Tibial artery (tissue), 4 donors: ENCODE measurements around the gene SSU72.
"Not testable (repeated sequence)": the region's sequence is repeated elsewhere in the genome, so short reads cannot be mapped to it uniquely, and the experiment has no call there.

ENCODE experiments used
- DNase-seq, 2 donors: peaks; one replicate each; pipeline ENCODE4 v3.0.0-alpha.2; 2019
- H3K27ac ChIP-seq, 2 donors: fragments of 200-600 bp; sonication (generic) in 1 of 2; 1 replicate in 1 of 2; 2 replicates in 1 of 2; pipeline ENCODE4 v1.5.1; 2018 to 2019; ENCODE audit warnings: mild to moderate bottlenecking in 1 of 2
- H3K27me3 ChIP-seq, 2 donors: fragments of 200-600 bp; sonication (generic) in 1 of 2; one replicate each; pipeline versions ENCODE4 v1.5.1 to v1.6.0; 2016 to 2019
- H3K36me3 ChIP-seq, 3 donors: fragments of 200-600 bp; sonication (generic) in 2 of 3; one replicate each; pipeline ENCODE4 v1.5.1; 2016 to 2019; ENCODE audit warnings: mild to moderate bottlenecking in 2 of 3
- H3K4me1 ChIP-seq, 4 donors: fragments of 200-600 bp; sonication (generic) in 2 of 4; 1 replicate in 3 of 4; 2 replicates in 1 of 4; pipeline ENCODE4 v1.5.1; 2016 to 2019
- H3K4me3 ChIP-seq, 2 donors: fragments of 200-600 bp; sonication (generic) in 1 of 2; 1 replicate in 1 of 2; 2 replicates in 1 of 2; pipeline ENCODE4 v1.5.1; 2018 to 2019; ENCODE audit warnings: mild to moderate bottlenecking in 2 of 2
- H3K9me3 ChIP-seq, 3 donors: fragments of 200-600 bp; sonication (generic) in 1 of 3; one replicate each; pipeline ENCODE4 v1.5.1; 2016 to 2019
- CTCF ChIP-seq, 2 experiments: fragments of 200-600 bp in 1 of 2; fragments of 450-650 bp in 1 of 2; IDR thresholded peaks; one replicate each; pipeline ENCODE4 v1.5.1; 2017 to 2019; ENCODE audit warnings: antibody characterized with exemption in 2 of 2, mild to moderate bottlenecking in 1 of 2, moderate library complexity in 1 of 2
- intact Hi-C: fragments of 100-400 bp; cut with DNase I; formaldehyde crosslinking; loops from one replicate; pipeline ENCODE4 v1.15.0; 2023; ENCODE audit warnings: low total_unique reads

Gene SSU72

GRCh38 chr1:1523226-1523625, 51.4 kb downstream of the SSU72 start:
- H3K27ac ChIP-seq, intact Hi-C loops, H3K4me1 ChIP-seq, H3K9me3 ChIP-seq, DNase-seq, H3K4me3 ChIP-seq, H3K27me3 ChIP-seq: not testable (repeated sequence)
- peaks cover 19 to 85% (median 45%) of the 10 kb centered on the region in 3 donors for H3K36me3 ChIP-seq

GRCh38 chr1:1522536-1522935, 52.1 kb downstream of the SSU72 start:
- H3K27me3 ChIP-seq, intact Hi-C loops: not testable (repeated sequence)
- H3K36me3 ChIP-seq: peaks cover 13 to 85% (median 49%) of the 10 kb centered on the region in 3 donors

GRCh38 chr1:1521331-1521730, 53.3 kb downstream of the SSU72 start:
- intact Hi-C loops: no loop called here
- no peak for TF ChIP-seq CTCF (IDR thresholded peaks at IDR 0.05)
- Histone ChIP-seq H3K4me3 (no peak overlapping the region), H3K4me1 (no peaks in the 10 kb centered on the region), H3K36me3 (peaks cover 18 to 78% (median 48%) of the 10 kb centered on the region in 3 donors), H3K9me3 (no peaks in the 10 kb centered on the region), H3K27me3 (no peaks in the 10 kb centered on the region), H3K27ac (no peak overlapping the region)
- no peak for DNase-seq

More at GRCh38 chr1:1522536-1522935, 52.1 kb downstream of the SSU72 start:
- not testable (repeated sequence) for H3K27ac ChIP-seq, H3K4me3 ChIP-seq, H3K9me3 ChIP-seq, DNase-seq, H3K4me1 ChIP-seq

- H3K36me3 ChIP-seq: peaks cover 18 to 64% (median 48%) of the 10 kb centered on the region in 3 donors
- H3K4me3 ChIP-seq, H3K27ac ChIP-seq, H3K27me3 ChIP-seq, H3K4me1 ChIP-seq, intact Hi-C loops, DNase-seq, H3K9me3 ChIP-seq: not testable (repeated sequence)
Measured at GRCh38 chr1:1519805-1520505, 54.7 kb downstream of the SSU72 start.

GRCh38 chr1:1518621-1519007, 56.0 kb downstream of the SSU72 start:
- intact Hi-C loops, H3K27me3 ChIP-seq, H3K4me1 ChIP-seq, H3K27ac ChIP-seq, H3K4me3 ChIP-seq, DNase-seq, H3K9me3 ChIP-seq: not testable (repeated sequence)
- peaks cover 18 to 59% (median 46%) of the 10 kb centered on the region in 3 donors for H3K36me3 ChIP-seq

GRCh38 chr1:1517973-1518620, 56.6 kb downstream of the SSU72 start:
- intact Hi-C loops: no loop called here
- Histone ChIP-seq H3K27ac (no peak overlapping the region), H3K27me3 (no peaks in the 10 kb centered on the region), H3K4me1 (peaks cover 0 to 5% (median 1%) of the 10 kb centered on the region in 4 donors), H3K36me3 (peaks cover 18 to 53% (median 43%) of the 10 kb centered on the region in 3 donors), H3K4me3 (no peak overlapping the region), H3K9me3 (no peaks in the 10 kb centered on the region)
- DNase-seq: no peak
- TF ChIP-seq CTCF (IDR thresholded peaks at IDR 0.05): no peak

- H3K4me3 ChIP-seq, H3K4me1 ChIP-seq, H3K27ac ChIP-seq, H3K9me3 ChIP-seq, H3K27me3 ChIP-seq, DNase-seq, intact Hi-C loops: not testable (repeated sequence)
- H3K36me3 ChIP-seq: peaks cover 18 to 43% (median 36%) of the 10 kb centered on the region in 3 donors
Measured at GRCh38 chr1:1516923-1517322, 57.7 kb downstream of the SSU72 start.

GRCh38 chr1:1514376-1514775, 60.3 kb downstream of the SSU72 start:
- H3K9me3 ChIP-seq, DNase-seq, intact Hi-C loops, H3K27ac ChIP-seq, H3K27me3 ChIP-seq, H3K4me3 ChIP-seq: not testable (repeated sequence)
- peaks cover 0 to 15% (median 9%) of the 10 kb centered on the region in 4 donors for H3K4me1 ChIP-seq
- H3K36me3 ChIP-seq: peaks cover 7 to 20% (median 18%) of the 10 kb centered on the region in 3 donors

- DNase-seq, H3K27ac ChIP-seq, H3K4me3 ChIP-seq, H3K9me3 ChIP-seq, H3K27me3 ChIP-seq, intact Hi-C loops: not testable (repeated sequence)
- Histone ChIP-seq H3K36me3 (peaks cover 7 to 16% (median 16%) of the 10 kb centered on the region in 3 donors), H3K4me1 (peaks cover 0 to 15% (median 9%) of the 10 kb centered on the region in 4 donors)
Measured at GRCh38 chr1:1513675-1514074, 61.0 kb downstream of the SSU72 start.

GRCh38 chr1:1512425-1512824, 62.2 kb downstream of the SSU72 start:
- intact Hi-C loops, DNase-seq, H3K36me3 ChIP-seq, H3K27me3 ChIP-seq, H3K9me3 ChIP-seq: not testable (repeated sequence)
- Histone ChIP-seq H3K4me1 (peaks cover 0 to 15% (median 9%) of the 10 kb centered on the region in 4 donors), H3K27ac (peak overlapping the region; percentile 90 to 91), H3K4me3 (peak overlapping the region; percentile 76 to 78)
